ENCODE data around the gene MAEA.

GRCh38 chr4:1373892-1374705 lies 84.4 kb downstream of the MAEA start:
- TF ChIP-seq EZH2 (IDR thresholded peaks at IDR 0.05; ENCODE audit: insufficient read depth, poor library complexity, severe bottlenecking) (no peak), EZH2phosphoT487 (IDR thresholded peaks at IDR 0.05; ENCODE audit: insufficient read depth, low read depth) (no peak)
